Nasal cavity respiratory epithelium epithelial cell of viscerocranial mucosa (primary cell): Measurements from ENCODE around the gene PRR13. TPM values are rescaled to one million over a fixed set of nuclear protein-coding genes. Genes with fewer than 3 reads are reported as not detected.

ENCODE experiments used
- total RNA-seq: library from RNA; depleted of rRNA; stranded (reverse); fragments of >200 nt; gene quantifications from 2 replicates; pipeline ENCODE4 v1.2.3, GENCODE V29; 2014

PRR13 gene
- 24.5 and 41.0 TPM in 2 replicates for total RNA-seq

GRCh38 chr12:53441040-53441833 lies at the start of gene PRR13:
Gene PRR13, plus strand, starts transcription at chr12:53441734. Its CDS starts 981 bp downstream, at chr12:53442715.

GRCh38 chr12:53423597-53423996 lies 17.9 kb upstream of the PRR13 start, which contains the start of gene AMHR2:
Gene AMHR2, plus strand, starts transcription at chr12:53423855. Its CDS starts 80 bp downstream, at chr12:53423935.

GRCh38 chr12:53451661-53452158 lies 10.2 kb downstream of the PRR13 start, which contains the start of gene PCBP2:
Gene PCBP2, plus strand, starts transcription at chr12:53452102. Its CDS starts 2,699 bp downstream, at chr12:53454801.

Other genes with a start within 250 kb of the PRR13 start
- 2.6 and 3.1 TPM in 2 replicates for gene ITGB7, start 234.5 kb upstream of the PRR13 start, total RNA-seq
- gene RARG, start 209.5 kb upstream of the PRR13 start, total RNA-seq, result 33.2 and 96.8 TPM in 2 replicates
- 0.34 and 1.1 TPM in 2 replicates for gene ESPL1, start 173.4 kb upstream of the PRR13 start, total RNA-seq
- gene PFDN5, start 146.2 kb upstream of the PRR13 start, total RNA-seq, result 191 and 243 TPM in 2 replicates
- gene MYG1, start 142.0 kb upstream of the PRR13 start, total RNA-seq, result 21.0 and 28.4 TPM in 2 replicates
- 25.3 and 32.5 TPM in 2 replicates for gene AAAS, start 120.1 kb upstream of the PRR13 start, total RNA-seq
- gene SP7, start 105.4 kb upstream of the PRR13 start, total RNA-seq, result not detected in 2 replicates
- gene SP1, start 61.6 kb upstream of the PRR13 start, total RNA-seq, result 41.0 and 50.3 TPM in 2 replicates
- not detected in 2 replicates for gene AMHR2, start 17.9 kb upstream of the PRR13 start, total RNA-seq
- gene PCBP2, start 10.4 kb downstream of the PRR13 start, total RNA-seq, result 193 and 385 TPM in 2 replicates
- 1.7 and 7.0 TPM in 2 replicates for gene MAP3K12, start 57.7 kb downstream of the PRR13 start, total RNA-seq
- 26.8 and 27.3 TPM in 2 replicates for gene TARBP2, start 59.5 kb downstream of the PRR13 start, total RNA-seq
- not detected in 2 replicates for gene NPFF, start 65.8 kb downstream of the PRR13 start, total RNA-seq
- 6.2 and 10.3 TPM in 2 replicates for gene ATF7, start 184.6 kb downstream of the PRR13 start, total RNA-seq
- 66.2 and 79.3 TPM in 2 replicates for gene ATP5MC2, start 234.3 kb downstream of the PRR13 start, total RNA-seq